Keratinocyte (primary cell): ENCODE data around the gene WEE2.

Experiments
- CTCF ChIP-seq, 3 experiments: IDR thresholded peaks in 1 of 3; conservative IDR thresholded peaks in 1 of 3; optimal IDR thresholded peaks in 1 of 3; 2 replicates in 2 of 3; 3 replicates in 1 of 3; pipeline versions ENCODE3 to v1.5.1; 2011; ENCODE audit warnings: low read length in 3 of 3, mild to moderate bottlenecking in 3 of 3, moderate library complexity in 2 of 3, control low read depth in 1 of 3, inconsistent platforms in 1 of 3; ENCODE audit not compliant: insufficient read depth in 2 of 3; ENCODE audit errors: extremely low read depth in 1 of 3
- EZH2 ChIP-seq: IDR thresholded peaks from one replicate; pipeline ENCODE4 v1.6.1; 2012; ENCODE audit warnings: inconsistent platforms, mild to moderate bottlenecking, low read length, moderate library complexity

- TF ChIP-seq CTCF (optimal IDR thresholded peaks at IDR 0.05 in 1 of 3, IDR thresholded peaks at IDR 0.05 in 1 of 3, conservative IDR thresholded peaks at IDR 0.05 in 1 of 3; ENCODE audit: extremely low read depth in 1 of 3, insufficient read depth in 2 of 3, low read length in 3 of 3) (no peak), EZH2 (no peak)
These were observed 43.7 kb upstream of the WEE2 start for GRCh38 chr7:141664450-141664849.
